Urinary bladder (tissue), 4 donors: ENCODE measurements around the gene IL22. TPM values are rescaled to one million over a fixed set of nuclear protein-coding genes. Genes with fewer than 3 reads are reported as not detected.

Experiments
- DNase-seq: peaks from one replicate; pipeline ENCODE4 v3.0.0-alpha.2; 2015; ENCODE audit errors: extremely low spot score
- H3K27ac ChIP-seq: one replicate; pipeline ENCODE4 v1.5.1; 2013; ENCODE audit warnings: low read depth, mild to moderate bottlenecking, moderate library complexity
- H3K36me3 ChIP-seq: one replicate; pipeline ENCODE4 v1.6.1; 2013; ENCODE audit warnings: mild to moderate bottlenecking, moderate library complexity; ENCODE audit not compliant: insufficient read depth
- H3K4me1 ChIP-seq: one replicate; pipeline ENCODE4 v1.6.1; 2013; ENCODE audit warnings: mild to moderate bottlenecking, moderate library complexity; ENCODE audit not compliant: insufficient read depth
- H3K4me3 ChIP-seq: one replicate; pipeline ENCODE4 v1.5.1; 2013; ENCODE audit warnings: low read depth, low read length
- WGBS: extraction: QIAGEN DNeasy Blood & Tissue Kit; methylation state at CpG from one replicate; pipeline ENCODE4 v1.1.7; 2013; 5-methylcytosine and 5-hydroxymethylcytosine counted together
- polyA plus RNA-seq: library from polyadenylated mRNA; stranded (reverse); fragments of 200-250 nt; gene quantifications from one replicate; pipeline ENCODE4 v1.2.3, GENCODE V29; 2013
- total RNA-seq: library from RNA; depleted of rRNA; stranded (reverse); fragments of >200 nt; gene quantifications from one replicate; pipeline ENCODE4 v1.2.3, GENCODE V29; 2014
- donor health status: healthy with polysubstance abuse.
- donor health status: healthy.

Gene IL22
- total and polyA plus RNA-seq, 2 donors, result not detected

DNA sequence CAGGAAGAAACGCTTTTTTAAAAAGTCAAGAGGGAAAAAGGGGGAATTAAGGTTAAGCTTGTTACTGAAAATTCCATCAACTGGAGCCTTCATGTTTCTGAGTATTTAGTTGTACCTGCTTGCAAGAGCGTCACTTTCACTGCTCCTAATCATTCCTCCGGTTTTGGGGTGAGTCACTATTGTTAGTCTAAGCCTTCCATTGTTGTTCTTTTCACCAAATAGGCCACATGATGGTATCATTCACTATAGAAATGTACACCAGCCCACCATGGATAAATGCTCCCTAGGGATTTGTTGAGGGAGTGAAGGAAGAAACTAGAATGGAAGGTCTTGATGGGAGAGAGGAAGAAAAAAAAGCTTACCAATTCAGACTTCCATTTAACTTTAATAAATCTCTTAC lies 3.0 kb downstream of the IL22 start:
- H3K4me3 ChIP-seq, result no peak overlapping the region
- WGBS, result 78% methylated on average over 3 of the region's 3 CpGs
- no peaks in the 10 kb centered on the region for H3K36me3 ChIP-seq
- H3K27ac ChIP-seq, result no peak overlapping the region
- H3K4me1 ChIP-seq, result no peaks in the 10 kb centered on the region
- DNase-seq, result no peak

DNA sequence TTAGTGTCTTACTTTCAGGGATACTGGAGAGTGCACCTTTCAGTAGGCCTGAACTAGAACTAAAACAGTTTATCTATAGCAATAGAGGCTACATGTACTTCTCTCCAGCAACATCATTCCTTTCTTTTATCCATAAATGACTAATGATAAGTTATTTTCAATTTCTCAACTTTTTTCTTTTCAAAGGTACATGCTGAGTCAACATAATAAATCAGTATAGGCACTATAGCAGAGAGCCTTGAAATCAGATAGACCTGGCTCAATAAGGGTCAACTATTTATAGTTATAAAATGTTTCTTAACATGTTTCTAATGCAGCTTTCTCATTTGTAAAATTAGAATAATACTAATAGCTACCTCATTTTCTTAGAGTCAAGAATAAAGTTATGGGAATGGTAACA lies 5.6 kb downstream of the IL22 start:
- DNase-seq, result no peak
- Histone ChIP-seq H3K4me3 (no peak overlapping the region), H3K27ac (no peak overlapping the region), H3K4me1 (no peaks in the 10 kb centered on the region), H3K36me3 (no peaks in the 10 kb centered on the region)

DNA sequence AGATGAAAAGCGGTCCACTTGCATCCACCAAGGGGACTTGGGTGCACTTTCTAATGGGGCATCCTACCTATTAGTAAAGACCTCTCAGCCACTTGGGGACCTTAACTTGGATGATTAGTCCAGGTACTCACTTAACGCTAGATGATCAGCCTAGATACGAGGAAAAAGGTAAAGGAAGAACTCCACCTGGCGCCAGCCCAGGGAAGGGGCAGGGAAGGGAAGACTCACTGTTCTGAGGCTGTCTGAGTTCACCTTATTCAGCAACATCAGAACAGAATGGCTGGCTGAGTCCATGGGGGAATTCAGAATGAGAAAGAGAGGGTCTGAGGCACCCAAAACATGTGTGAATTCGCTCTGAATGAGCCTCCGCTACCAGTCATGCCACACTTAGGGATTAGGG lies 7.1 kb downstream of the IL22 start:
- no peak overlapping the region for H3K27ac ChIP-seq

DNA sequence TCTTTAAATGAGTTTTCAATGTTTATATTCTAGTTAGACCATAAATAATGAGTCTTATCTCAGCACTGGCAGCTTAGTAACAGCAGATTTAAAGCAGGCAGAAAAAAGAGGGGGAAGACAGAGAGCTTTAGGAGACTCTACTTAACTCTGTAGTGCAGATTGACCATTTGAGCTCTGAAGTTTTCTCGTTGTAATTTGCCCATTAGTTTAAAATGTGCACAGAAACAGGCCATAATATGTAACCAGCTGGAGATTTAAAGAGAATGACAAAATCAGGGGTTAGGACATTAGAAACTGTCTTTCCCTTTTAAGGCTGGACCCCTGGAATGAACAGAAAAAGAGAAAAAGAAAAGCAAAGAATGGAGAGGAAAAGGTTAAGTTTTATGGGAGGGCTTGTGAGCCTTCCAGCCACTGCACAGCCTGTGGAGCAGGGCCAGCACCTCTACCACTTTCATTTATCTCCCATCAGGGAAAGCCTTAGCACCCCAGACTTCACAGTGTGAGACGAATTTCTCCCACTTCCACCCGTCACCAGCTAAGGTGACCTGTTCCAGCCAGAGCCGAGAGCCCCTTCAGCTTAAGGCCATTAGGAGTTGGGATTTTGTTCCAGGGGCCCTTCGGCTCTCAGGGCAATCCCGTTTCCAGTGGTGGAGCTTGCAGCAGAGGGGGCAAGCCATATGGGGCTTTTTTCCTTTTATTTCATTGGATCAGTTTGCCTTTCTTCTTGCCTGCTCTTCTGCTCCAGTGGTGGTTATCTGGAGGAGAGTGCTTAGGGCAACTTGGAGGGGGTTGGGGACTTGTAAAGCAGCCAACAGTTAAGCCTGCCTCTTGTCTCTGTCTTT lies 8.0 kb downstream of the IL22 start:
- 14% methylated on average over 6 of the region's 6 CpGs for WGBS
- DNase-seq, result peak; percentile 62
- Histone ChIP-seq H3K4me1 (no peaks in the 10 kb centered on the region), H3K27ac (no peak overlapping the region), H3K4me3 (peak overlapping the region; percentile 15), H3K36me3 (no peaks in the 10 kb centered on the region)

More for the DNA sequence above, 7.1 kb downstream of the IL22 start:
- DNase-seq, result no peak
- Histone ChIP-seq H3K4me3 (no peak overlapping the region), H3K36me3 (no peaks in the 10 kb centered on the region), H3K4me1 (no peaks in the 10 kb centered on the region)
- 68% methylated on average over 6 of the region's 6 CpGs for WGBS

DNA sequence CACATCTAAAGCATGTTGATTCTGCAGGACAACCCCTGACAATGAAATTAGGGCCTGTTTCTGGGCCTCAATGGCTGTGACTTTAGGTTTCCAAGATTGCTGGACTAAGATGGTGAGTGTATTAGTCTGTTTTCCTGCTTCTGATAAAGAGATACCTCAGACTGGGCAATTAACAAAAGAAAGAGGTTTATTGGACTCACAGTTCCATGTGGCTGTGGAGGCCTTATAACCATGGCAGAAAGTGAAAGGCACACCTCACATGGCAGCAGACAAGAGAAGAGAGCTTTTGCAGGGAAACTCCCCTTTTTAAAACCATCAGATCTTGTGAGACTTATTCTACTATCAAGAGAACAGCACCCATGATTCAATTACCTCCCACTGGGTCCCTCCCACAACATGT lies 10.6 kb downstream of the IL22 start:
- H3K4me3 ChIP-seq, result no peak overlapping the region
- no peaks in the 10 kb centered on the region for H3K36me3 ChIP-seq
- DNase-seq, result no peak
- no peaks in the 10 kb centered on the region for H3K4me1 ChIP-seq
- no peak overlapping the region for H3K27ac ChIP-seq

DNA sequence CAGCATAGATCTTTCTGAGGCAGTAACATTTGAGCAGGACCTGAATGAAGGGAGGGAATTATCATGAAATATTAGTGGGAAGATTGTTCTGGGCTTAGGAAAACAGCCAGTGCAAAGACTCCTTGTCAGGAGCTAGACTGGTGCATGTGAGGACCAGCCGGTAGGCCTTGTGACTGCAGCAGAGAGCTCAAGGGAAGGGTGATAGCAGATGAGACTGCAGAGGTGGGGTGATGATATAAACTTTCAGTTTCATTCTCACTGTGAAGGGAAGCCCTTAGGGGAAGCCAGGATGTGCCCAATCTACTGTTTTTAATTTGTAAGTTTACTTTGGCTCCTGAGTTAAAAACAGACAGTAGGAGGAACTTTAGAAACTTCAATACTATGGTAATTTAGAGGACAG lies 12.4 kb downstream of the IL22 start:
- no peak for DNase-seq
- WGBS, result 9% methylated on average over 1 of the region's 1 CpG
- Histone ChIP-seq H3K36me3 (no peaks in the 10 kb centered on the region), H3K4me3 (no peak overlapping the region), H3K4me1 (no peaks in the 10 kb centered on the region), H3K27ac (no peak overlapping the region)

DNA sequence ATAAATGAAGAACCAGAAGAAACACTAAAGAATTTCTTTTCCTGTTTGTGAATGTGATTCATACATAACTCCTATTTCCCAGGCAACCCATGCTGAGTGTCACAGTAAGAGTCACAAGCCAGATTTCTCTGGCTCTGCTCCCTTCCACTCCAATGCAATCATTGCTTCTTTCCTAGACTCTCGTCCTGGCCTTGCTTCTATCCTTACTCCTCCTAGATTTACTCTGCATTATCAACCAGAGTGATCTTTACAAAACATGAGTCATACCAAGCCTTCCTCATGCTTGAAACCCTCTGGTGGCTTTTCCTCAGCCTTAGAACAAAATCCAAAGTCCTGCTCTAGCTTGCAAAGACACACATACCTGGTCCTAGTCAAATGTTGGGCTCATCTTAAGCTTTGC lies 13.3 kb downstream of the IL22 start:
- DNase-seq, result no peak
- H3K36me3 ChIP-seq, result no peaks in the 10 kb centered on the region
- 21% methylated on average over 1 of the region's 1 CpG for WGBS
- no peak overlapping the region for H3K27ac ChIP-seq
- H3K4me3 ChIP-seq, result no peak overlapping the region
- no peaks in the 10 kb centered on the region for H3K4me1 ChIP-seq

DNA sequence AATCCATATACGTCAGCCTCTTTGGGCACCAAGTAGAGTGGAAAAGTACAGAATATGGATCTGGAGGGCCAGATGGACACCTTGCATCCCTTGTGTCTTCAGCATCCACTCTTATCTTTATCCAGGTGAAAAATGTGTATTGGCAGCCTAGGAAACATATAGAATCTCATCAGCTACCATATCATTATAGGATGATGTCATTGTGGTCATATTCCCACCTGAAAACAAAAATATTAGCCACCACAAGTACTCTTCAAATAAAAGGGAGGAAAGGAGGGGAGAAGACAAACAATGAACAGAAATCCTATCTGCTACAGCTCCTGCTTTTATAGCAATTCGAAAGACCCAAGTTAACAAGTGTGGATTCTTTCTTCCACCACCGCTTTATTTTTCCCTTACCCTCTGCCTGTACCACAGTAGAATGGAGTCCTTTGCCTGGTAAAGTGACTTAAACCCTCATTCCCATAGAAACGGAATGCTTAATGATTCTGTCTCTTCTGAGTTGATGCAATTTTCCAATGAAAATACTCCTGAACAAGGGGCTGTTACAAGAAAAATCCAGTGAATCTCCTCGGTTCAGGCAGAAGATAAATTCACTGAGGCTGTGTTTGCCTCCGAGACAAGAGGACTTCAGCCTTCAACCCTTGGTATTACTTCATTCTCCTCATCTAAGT lies 14.0 kb downstream of the IL22 start:
- no peak overlapping the region for H3K4me3 ChIP-seq
- no peaks in the 10 kb centered on the region for H3K4me1 ChIP-seq
- no peak overlapping the region for H3K27ac ChIP-seq
- no peak for DNase-seq
- H3K36me3 ChIP-seq, result no peaks in the 10 kb centered on the region
- 75% methylated on average over 6 of the region's 6 CpGs for WGBS

DNA sequence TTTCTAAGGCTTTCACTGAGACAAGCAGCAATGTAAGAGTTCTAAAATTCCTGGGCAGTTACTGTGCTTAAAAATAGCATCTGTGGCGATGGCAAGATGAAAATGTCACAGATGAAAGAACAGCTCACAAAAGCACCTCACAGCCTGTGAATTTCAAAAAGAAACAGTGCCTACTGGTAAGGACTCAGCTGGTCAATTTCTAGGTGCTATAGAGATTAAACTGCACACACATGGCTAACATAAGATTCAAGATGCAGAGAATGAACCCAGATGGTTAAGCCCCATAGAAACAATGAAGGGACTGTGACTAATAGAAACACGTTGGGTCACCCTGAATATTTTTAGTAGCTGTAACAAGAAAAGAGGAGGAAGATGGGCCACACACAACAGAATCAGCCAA lies 15.8 kb downstream of the IL22 start:
- no peak overlapping the region for H3K4me3 ChIP-seq
- H3K36me3 ChIP-seq, result no peaks in the 10 kb centered on the region
- H3K4me1 ChIP-seq, result no peaks in the 10 kb centered on the region
- DNase-seq, result no peak
- WGBS, result 32% methylated on average over 2 of the region's 2 CpGs
- no peak overlapping the region for H3K27ac ChIP-seq

DNA sequence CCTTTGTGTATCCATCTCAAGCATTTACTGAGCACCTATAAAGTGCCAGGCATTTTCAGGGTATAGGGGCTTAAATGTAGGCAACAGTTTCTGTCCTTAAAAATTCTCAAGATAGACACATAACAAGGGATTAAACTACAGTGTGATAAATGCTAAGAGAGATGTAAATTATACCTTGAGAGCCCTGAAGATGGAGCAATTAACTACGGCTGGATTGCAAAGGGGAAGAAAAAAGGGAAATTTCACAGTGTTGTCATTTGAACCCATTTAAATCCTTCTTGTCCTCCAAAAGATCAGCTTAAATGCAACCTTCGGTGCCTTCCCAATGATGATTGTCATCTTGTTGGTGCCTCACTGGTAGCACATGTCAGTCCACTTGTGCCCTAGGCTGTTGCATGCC lies 16.3 kb downstream of the IL22 start:
- H3K4me1 ChIP-seq, result no peaks in the 10 kb centered on the region
- WGBS, result 58% methylated on average over 2 of the region's 2 CpGs
- H3K27ac ChIP-seq, result no peak overlapping the region
- no peaks in the 10 kb centered on the region for H3K36me3 ChIP-seq
- no peak overlapping the region for H3K4me3 ChIP-seq
- no peak for DNase-seq

DNA sequence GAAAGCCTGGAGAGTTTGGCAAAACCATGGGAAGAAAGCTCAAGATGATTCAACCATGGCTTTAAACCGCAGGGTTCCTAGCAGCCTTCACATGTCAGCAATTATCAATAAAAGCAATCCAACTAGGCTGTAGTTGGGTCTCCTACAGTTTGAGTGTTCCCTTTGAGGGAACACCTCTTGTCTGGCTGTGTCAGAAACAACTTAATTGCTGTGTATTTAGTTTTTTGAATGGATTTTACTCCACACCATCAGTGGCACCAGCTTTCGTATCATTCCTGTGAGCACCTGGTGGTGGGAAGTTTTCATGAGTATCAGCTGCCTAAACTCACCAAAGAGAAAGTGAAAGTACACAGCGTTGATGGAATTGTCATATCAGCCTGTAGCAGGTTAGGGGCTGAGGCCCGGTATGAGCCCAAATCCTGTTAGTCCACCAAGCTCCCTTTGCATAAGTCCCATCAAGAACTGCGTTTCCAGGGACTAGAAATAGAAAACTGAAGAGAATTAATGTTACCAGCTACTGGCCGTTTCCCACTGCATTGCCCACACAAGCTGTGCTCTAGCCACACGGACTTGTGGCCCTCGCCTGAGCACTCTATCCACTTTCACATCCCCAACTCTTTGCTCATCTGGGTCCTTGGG lies 16.9 kb downstream of the IL22 start:
- H3K4me1 ChIP-seq, result no peaks in the 10 kb centered on the region
- peak overlapping the region; percentile 22 for H3K4me3 ChIP-seq
- no peaks in the 10 kb centered on the region for H3K36me3 ChIP-seq
- WGBS, result 79% methylated on average over 8 of the region's 8 CpGs
- no peak for DNase-seq
- no peak overlapping the region for H3K27ac ChIP-seq

DNA sequence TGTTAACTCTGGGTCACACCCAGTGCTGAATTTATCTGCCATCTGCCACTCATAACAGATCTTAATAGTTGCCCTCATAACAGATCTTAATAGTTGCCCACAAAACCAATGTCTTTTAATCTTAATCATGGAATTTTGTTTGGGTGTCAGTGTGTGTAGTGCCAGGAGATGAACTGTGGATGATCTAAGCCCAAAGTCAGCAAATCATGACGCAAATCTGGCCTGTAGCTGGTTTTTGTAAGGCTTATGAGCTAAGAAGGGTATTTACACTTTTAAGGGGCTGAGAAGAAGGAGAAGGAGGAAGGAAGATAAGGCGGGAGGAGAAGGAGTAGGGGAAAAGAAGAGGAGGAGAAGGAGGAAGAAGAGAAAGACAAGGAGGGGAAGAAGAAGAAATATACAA lies 17.8 kb downstream of the IL22 start:
- DNase-seq, result no peak
- Histone ChIP-seq H3K4me1 (no peaks in the 10 kb centered on the region), H3K27ac (no peak overlapping the region), H3K36me3 (no peaks in the 10 kb centered on the region), H3K4me3 (no peak overlapping the region)
- 61% methylated on average over 2 of the region's 2 CpGs for WGBS

DNA sequence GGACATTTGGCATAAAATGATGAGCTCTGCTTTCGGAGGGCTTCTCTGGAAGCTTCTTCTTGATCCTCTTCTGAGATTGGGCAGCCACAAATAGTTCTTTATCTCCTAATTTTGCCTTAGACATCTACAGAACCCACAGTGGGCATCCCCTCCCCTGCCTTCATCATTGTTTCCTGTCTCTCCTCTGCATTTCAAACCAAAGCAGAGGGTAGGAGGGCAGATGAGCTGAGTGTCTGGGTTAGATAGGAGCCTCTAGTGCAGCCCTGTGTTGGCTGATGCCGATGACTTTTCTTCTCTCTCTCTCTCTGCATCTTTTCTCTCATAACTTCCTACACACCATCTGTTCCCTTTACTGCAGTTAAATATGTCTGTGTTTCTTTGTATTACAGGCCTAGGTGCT lies 19.3 kb downstream of the IL22 start:
- 93% methylated on average over 2 of the region's 2 CpGs for WGBS
- DNase-seq, result no peak
- Histone ChIP-seq H3K4me1 (no peaks in the 10 kb centered on the region), H3K36me3 (no peaks in the 10 kb centered on the region), H3K27ac (no peak overlapping the region), H3K4me3 (no peak overlapping the region)

DNA sequence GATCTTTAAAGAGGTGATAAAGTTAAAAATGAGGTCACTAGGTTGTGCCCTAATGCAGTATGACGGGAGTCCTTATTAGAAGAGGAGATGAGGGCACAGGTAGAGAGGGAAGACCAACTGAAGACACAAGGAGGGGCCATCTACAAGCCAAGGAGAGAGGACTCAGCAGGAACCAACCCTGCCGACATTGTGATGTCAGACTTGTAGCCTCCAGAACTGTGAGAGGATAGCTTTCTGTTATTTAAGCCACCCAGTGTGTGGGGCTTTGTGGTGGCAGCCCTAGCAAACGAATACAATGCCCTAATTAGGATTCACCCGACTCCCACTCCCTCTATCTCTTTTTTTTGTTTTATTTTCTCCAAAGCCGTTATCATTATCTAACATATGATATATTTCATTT lies 19.9 kb downstream of the IL22 start:
- Histone ChIP-seq H3K27ac (no peak overlapping the region), H3K36me3 (no peaks in the 10 kb centered on the region), H3K4me3 (no peak overlapping the region), H3K4me1 (no peaks in the 10 kb centered on the region)
- 77% methylated on average over 5 of the region's 5 CpGs for WGBS
- no peak for DNase-seq
